MCF 10A (cell line): Measurements from ENCODE around the gene EXOC1. TPM values are rescaled to one million over a fixed set of nuclear protein-coding genes. Genes with fewer than 3 reads are reported as not detected.
A peak's percentile ranks its signal among the peaks of the same experiment; 100 is the strongest.

ENCODE experiments used
- BruUV-seq: library from RNA; stranded (reverse); fragments of 400-500 nt; replicated peaks from 2 replicates; lab custom pipeline; 2021; lab: Mats Ljungman, UMichigan
- CTCF ChIA-PET: fragments of 300-600 bp; sonication (Branson Sonifier 250); formaldehyde crosslinking; extraction: SDS; loops from one replicate; lab custom pipeline; 2021; ENCODE audit warnings: antibody characterized with exemption, inconsistent platforms; lab: Yijun Ruan, JAX
- POLR2A ChIA-PET: fragments of 300-600, 350-650 bp; sonication (Branson Sonifier 250); formaldehyde crosslinking; extraction: SDS; loops from one replicate; lab custom pipeline; 2020; ENCODE audit warnings: antibody characterized with exemption, inconsistent platforms; lab: Yijun Ruan, JAX
- DNase-seq: peaks from one replicate; pipeline ENCODE4 v3.0.0-alpha.2; 2018; ENCODE audit not compliant: unreplicated experiment
- H3K27ac Mint-ChIP-seq: one replicate; pipeline ENCODE4 v1.8.0; 2022; ENCODE audit warnings: mild to moderate bottlenecking, low read depth, mixed read lengths; ENCODE audit not compliant: unreplicated experiment
- H3K27me3 Mint-ChIP-seq: one replicate; pipeline ENCODE4 v1.8.0; 2022; ENCODE audit warnings: mixed read lengths; ENCODE audit not compliant: insufficient read depth, unreplicated experiment
- H3K36me3 Mint-ChIP-seq: one replicate; pipeline ENCODE4 v1.8.0; 2022; ENCODE audit warnings: mild to moderate bottlenecking, moderate library complexity, mixed read lengths; ENCODE audit not compliant: insufficient read depth, unreplicated experiment
- H3K4me1 Mint-ChIP-seq: one replicate; pipeline ENCODE4 v1.8.0; 2022; ENCODE audit warnings: mixed read lengths; ENCODE audit not compliant: insufficient read depth, unreplicated experiment
- H3K4me3 Mint-ChIP-seq: one replicate; pipeline ENCODE4 v1.8.0; 2022; ENCODE audit warnings: mild to moderate bottlenecking, moderate library complexity, mixed read lengths; ENCODE audit not compliant: unreplicated experiment
- H3K9me3 Mint-ChIP-seq: one replicate; pipeline ENCODE4 v1.8.0; 2022; ENCODE audit warnings: mixed read lengths; ENCODE audit not compliant: unreplicated experiment
- intact Hi-C: fragments of 100-400 bp; cut with micrococcal nuclease; formaldehyde crosslinking; loops from 2 replicates; pipeline ENCODE4 v1.14.1; 2022
- total RNA-seq: library from RNA; stranded (reverse); gene quantifications from 2 replicates; pipeline ENCODE4 v1.2.3, GENCODE V29; 2022
- TF ChIP-seq, protein P1 (sequence below): fragments of 200-600 bp; IDR thresholded peaks from one replicate; pipeline ENCODE4 v1.8.0; 2022; ENCODE audit warnings: antibody characterized with exemption, mild to moderate bottlenecking; ENCODE audit not compliant: unreplicated experiment

The EXOC1 gene
- total RNA-seq, 1 experiment from 2014 or later, result 31.4 TPM

DNA sequence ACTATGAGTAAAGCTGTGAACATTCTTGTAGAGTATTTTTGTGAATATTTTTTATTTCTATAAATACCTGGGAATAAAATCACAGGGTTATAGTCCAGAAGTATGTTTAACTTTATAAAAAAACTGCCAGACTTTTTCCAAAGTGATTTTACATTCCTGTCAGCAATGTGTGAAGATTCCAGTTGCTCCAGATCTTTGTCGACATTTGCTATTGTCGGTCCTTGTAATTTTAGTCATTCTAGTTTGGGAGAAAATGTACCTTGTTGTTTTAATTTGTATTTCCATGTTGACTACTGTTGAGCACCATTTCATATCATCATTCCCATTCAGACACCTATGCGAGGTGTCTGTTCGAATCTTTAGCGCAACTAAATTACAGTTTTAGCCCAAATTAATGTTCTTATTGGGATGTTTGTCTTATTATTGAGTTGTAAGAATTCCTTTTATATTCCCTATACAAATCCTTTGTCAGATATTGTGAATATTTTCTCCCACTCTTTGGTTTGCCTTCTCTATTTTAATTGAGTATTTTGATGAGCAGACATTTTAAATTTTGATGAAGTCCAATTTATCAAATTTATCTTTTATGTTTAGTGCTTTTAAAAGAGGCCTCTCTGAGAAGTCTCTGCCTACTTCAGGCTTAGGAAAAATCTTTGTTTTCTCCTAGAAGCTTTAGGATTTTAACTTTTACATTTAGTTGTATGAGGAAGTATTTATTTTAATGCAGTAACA, 97.9 kb downstream of the EXOC1 start:
- H3K4me3 Mint-ChIP-seq, result peak overlapping the region; percentile 91
- no TSS peak for BruUV-seq
- H3K36me3 Mint-ChIP-seq, result peaks cover 27% of the 10 kb centered on the region
- H3K4me1 Mint-ChIP-seq, result peaks cover 23% of the 10 kb centered on the region
- intact Hi-C loops, result no loop called here
- peak overlapping the region; percentile 97 for H3K27ac Mint-ChIP-seq
- H3K9me3 Mint-ChIP-seq, result no peaks in the 10 kb centered on the region
- no peak for DNase-seq
- POLR2A ChIA-PET, result interaction anchor here (0.7 kb wide), 2 partner anchors 10 to 40 kb away, joined by 3 read pairs; no protein-coding TSS in a partner anchor
- TF ChIP-seq, protein P1, sequence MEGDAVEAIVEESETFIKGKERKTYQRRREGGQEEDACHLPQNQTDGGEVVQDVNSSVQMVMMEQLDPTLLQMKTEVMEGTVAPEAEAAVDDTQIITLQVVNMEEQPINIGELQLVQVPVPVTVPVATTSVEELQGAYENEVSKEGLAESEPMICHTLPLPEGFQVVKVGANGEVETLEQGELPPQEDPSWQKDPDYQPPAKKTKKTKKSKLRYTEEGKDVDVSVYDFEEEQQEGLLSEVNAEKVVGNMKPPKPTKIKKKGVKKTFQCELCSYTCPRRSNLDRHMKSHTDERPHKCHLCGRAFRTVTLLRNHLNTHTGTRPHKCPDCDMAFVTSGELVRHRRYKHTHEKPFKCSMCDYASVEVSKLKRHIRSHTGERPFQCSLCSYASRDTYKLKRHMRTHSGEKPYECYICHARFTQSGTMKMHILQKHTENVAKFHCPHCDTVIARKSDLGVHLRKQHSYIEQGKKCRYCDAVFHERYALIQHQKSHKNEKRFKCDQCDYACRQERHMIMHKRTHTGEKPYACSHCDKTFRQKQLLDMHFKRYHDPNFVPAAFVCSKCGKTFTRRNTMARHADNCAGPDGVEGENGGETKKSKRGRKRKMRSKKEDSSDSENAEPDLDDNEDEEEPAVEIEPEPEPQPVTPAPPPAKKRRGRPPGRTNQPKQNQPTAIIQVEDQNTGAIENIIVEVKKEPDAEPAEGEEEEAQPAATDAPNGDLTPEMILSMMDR, result no peak
- CTCF ChIA-PET, result interaction anchor here (1.0 kb wide), 1 partner anchor 57 kb away, joined by 3 read pairs; no protein-coding TSS in a partner anchor
- H3K27me3 Mint-ChIP-seq, result no peaks in the 10 kb centered on the region

Other genes with a start within 250 kb of the EXOC1 start
- 4.7 and 8.5 TPM in 2 replicates for gene NMU, start 217.3 kb upstream of the EXOC1 start, total RNA-seq
- not detected in 2 replicates for gene EXOC1L, start 33.9 kb upstream of the EXOC1 start, total RNA-seq
- 12.4 and 14.0 TPM in 2 replicates for gene CEP135, start 95.3 kb downstream of the EXOC1 start, total RNA-seq